Neural crest cell (in vitro differentiated cells): ENCODE data around the gene ITIH3. TPM values are rescaled to one million over a fixed set of nuclear protein-coding genes. Genes with fewer than 3 reads are reported as not detected.

ENCODE experiments used
- DNase-seq: peaks from one replicate; pipeline ENCODE4 v3.0.0; 2021; ENCODE audit warnings: low read depth, mixed read lengths, low spot score
- H3K27ac Mint-ChIP-seq: one replicate; pipeline ENCODE4 v1.8.0; 2021; ENCODE audit warnings: mild to moderate bottlenecking, mixed read lengths; ENCODE audit not compliant: unreplicated experiment
- H3K27me3 Mint-ChIP-seq: 2 replicates; pipeline ENCODE4 v1.8.0; 2021; ENCODE audit warnings: low read depth, mild to moderate bottlenecking, mixed read lengths
- H3K36me3 Mint-ChIP-seq: 2 replicates; pipeline ENCODE4 v1.8.0; 2021; ENCODE audit warnings: low read depth, mild to moderate bottlenecking, mixed read lengths
- H3K4me1 Mint-ChIP-seq: 2 replicates; pipeline ENCODE4 v1.8.0; 2021; ENCODE audit warnings: mixed read lengths
- H3K4me3 Mint-ChIP-seq: one replicate; pipeline ENCODE4 v1.8.0; 2021; ENCODE audit warnings: mild to moderate bottlenecking, mixed read lengths
- H3K9me3 Mint-ChIP-seq: 2 replicates; pipeline ENCODE4 v1.8.0; 2021; ENCODE audit warnings: mixed read lengths
- CTCF ChIP-seq: fragments of 200-600 bp; sonication (generic); conservative IDR thresholded peaks from 2 replicates; pipeline ENCODE4 v1.5.0; 2021; ENCODE audit warnings: antibody characterized with exemption, mild to moderate bottlenecking
- total RNA-seq: library from RNA; stranded (reverse); gene quantifications from 2 replicates; pipeline ENCODE4 v1.2.1, GENCODE V29; 2021

ITIH3 gene
- total RNA-seq, 1 donor from 2014 or later: not detected

DNA sequence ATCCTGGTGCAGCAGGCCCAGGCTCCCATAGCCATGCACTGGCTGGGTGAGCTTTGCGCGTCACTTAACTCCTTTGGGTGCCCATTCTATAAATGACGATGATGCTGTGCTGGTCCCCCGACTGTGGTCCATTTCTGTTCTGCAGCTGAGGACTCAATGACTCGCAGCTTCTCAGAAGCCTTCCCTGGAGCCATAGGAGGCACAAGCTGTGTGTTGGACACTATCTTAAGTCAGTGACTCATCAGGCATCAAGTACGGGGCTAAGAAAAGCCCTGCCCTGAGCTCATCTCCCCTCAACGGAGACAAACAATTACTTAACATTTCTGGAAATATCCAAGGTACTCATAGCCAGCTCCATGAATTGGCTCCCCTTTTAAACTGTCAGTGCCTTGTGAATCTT is 54.0 kb downstream of the ITIH3 start:
- no peak for DNase-seq
- Mint-ChIP-seq H3K27me3 (no peaks in the 10 kb centered on the region), H3K9me3 (no peaks in the 10 kb centered on the region), H3K36me3 (peaks cover 3% of the 10 kb centered on the region), H3K4me1 (peaks cover 25% of the 10 kb centered on the region), H3K27ac (no peak overlapping the region), H3K4me3 (no peak overlapping the region)
- TF ChIP-seq CTCF: no peak

- H3K4me1 Mint-ChIP-seq: peaks cover 25% of the 10 kb centered on the region
- peaks cover 3% of the 10 kb centered on the region for H3K36me3 Mint-ChIP-seq
- no peak overlapping the region for H3K4me3 Mint-ChIP-seq
- H3K9me3 Mint-ChIP-seq: no peaks in the 10 kb centered on the region
- no peak for DNase-seq
- H3K27ac Mint-ChIP-seq: no peak overlapping the region
- H3K27me3 Mint-ChIP-seq: no peaks in the 10 kb centered on the region
- TF ChIP-seq CTCF: no peak
Measured at GRCh38 chr3:52849656-52850055, 55.1 kb downstream of the ITIH3 start.

- peak; percentile 53 for DNase-seq
- Mint-ChIP-seq H3K9me3 (no peaks in the 10 kb centered on the region), H3K4me3 (no peak overlapping the region), H3K36me3 (peaks cover 3% of the 10 kb centered on the region), H3K27me3 (no peaks in the 10 kb centered on the region), H3K4me1 (peaks cover 25% of the 10 kb centered on the region), H3K27ac (no peak overlapping the region)
- TF ChIP-seq CTCF: peak; percentile 79
Measured at GRCh38 chr3:52851348-52851747, 56.8 kb downstream of the ITIH3 start.

- no peaks in the 10 kb centered on the region for H3K27me3 Mint-ChIP-seq
- TF ChIP-seq CTCF: no peak
- H3K27ac Mint-ChIP-seq: no peak overlapping the region
- peaks cover 25% of the 10 kb centered on the region for H3K4me1 Mint-ChIP-seq
- DNase-seq: no peak
- H3K4me3 Mint-ChIP-seq: no peak overlapping the region
- peaks cover 3% of the 10 kb centered on the region for H3K36me3 Mint-ChIP-seq
- H3K9me3 Mint-ChIP-seq: no peaks in the 10 kb centered on the region
Measured at GRCh38 chr3:52852419-52852818, 57.8 kb downstream of the ITIH3 start.

DNA sequence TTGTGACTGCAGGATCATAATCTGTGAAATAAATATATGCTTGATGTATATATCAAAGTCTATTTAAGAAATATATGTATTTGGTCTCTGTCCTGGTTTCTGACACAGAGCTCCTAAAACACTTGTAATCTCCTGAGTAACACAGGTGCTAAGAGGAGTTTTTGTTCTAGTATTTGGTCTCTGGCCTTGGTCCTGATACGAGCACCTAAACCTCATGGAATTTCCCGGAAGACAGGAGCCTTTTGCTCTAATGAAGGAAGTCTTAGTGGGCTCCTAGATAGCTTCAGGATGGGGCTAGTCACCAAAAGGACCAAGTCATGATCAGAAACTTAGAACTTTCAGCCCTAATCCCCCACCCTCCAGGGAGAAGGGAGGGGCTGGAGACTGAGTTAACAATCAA is 59.4 kb downstream of the ITIH3 start:
- no peak overlapping the region for H3K27ac Mint-ChIP-seq
- DNase-seq: no peak
- H3K36me3 Mint-ChIP-seq: peaks cover 3% of the 10 kb centered on the region
- no peaks in the 10 kb centered on the region for H3K9me3 Mint-ChIP-seq
- no peaks in the 10 kb centered on the region for H3K27me3 Mint-ChIP-seq
- TF ChIP-seq CTCF: no peak
- H3K4me3 Mint-ChIP-seq: no peak overlapping the region
- H3K4me1 Mint-ChIP-seq: peaks cover 25% of the 10 kb centered on the region

- TF ChIP-seq CTCF: no peak
- no peak for DNase-seq
- Mint-ChIP-seq H3K27me3 (no peaks in the 10 kb centered on the region), H3K9me3 (no peaks in the 10 kb centered on the region), H3K36me3 (peaks cover 3% of the 10 kb centered on the region), H3K27ac (no peak overlapping the region), H3K4me1 (peaks cover 19% of the 10 kb centered on the region), H3K4me3 (no peak overlapping the region)
Measured at GRCh38 chr3:52856666-52857065, 62.1 kb downstream of the ITIH3 start.
